ENCODE results near the gene ALX4.
A peak's percentile ranks its signal among the peaks of the same experiment; 100 is the strongest.

Gene ALX4

GRCh38 chr11:44300844-44301563 is 8.9 kb downstream of the ALX4 start:
- DNase-seq: no peak

- DNase-seq: no peak
These were observed 11.1 kb downstream of the ALX4 start for GRCh38 chr11:44298862-44299261.

- no peak for DNase-seq
These were observed 19.7 kb downstream of the ALX4 start for GRCh38 chr11:44290208-44290607.

GRCh38 chr11:44288133-44288526 is 21.8 kb downstream of the ALX4 start:
- DNase-seq: no peak

- no peak for DNase-seq
These were observed 23.0 kb downstream of the ALX4 start for GRCh38 chr11:44286911-44287310.

- DNase-seq: peak; percentile 24
These were observed 23.6 kb downstream of the ALX4 start for GRCh38 chr11:44286268-44286880.

- no peak for DNase-seq
These were observed 24.2 kb downstream of the ALX4 start for GRCh38 chr11:44285756-44286155.

- peak; percentile 18 for DNase-seq
These were observed 27.3 kb downstream of the ALX4 start for GRCh38 chr11:44282620-44283019.

GRCh38 chr11:44281151-44281550 is 28.8 kb downstream of the ALX4 start:
- DNase-seq: no peak

GRCh38 chr11:44280257-44280656 is 29.7 kb downstream of the ALX4 start:
- no peak for DNase-seq

- no peak for DNase-seq
These were observed 30.5 kb downstream of the ALX4 start for GRCh38 chr11:44279483-44279882.

- DNase-seq: no peak
These were observed 32.5 kb downstream of the ALX4 start for GRCh38 chr11:44277196-44278090.

- no peak for DNase-seq
These were observed 33.9 kb downstream of the ALX4 start for GRCh38 chr11:44275961-44276550.

GRCh38 chr11:44275241-44275640 is 34.7 kb downstream of the ALX4 start:
- no peak for DNase-seq

- no peak for DNase-seq
These were observed 35.5 kb downstream of the ALX4 start for GRCh38 chr11:44274404-44274803.

GRCh38 chr11:44271286-44271685 is 38.7 kb downstream of the ALX4 start:
- DNase-seq: no peak

GRCh38 chr11:44270403-44271273 is 39.3 kb downstream of the ALX4 start:
- no peak for DNase-seq

- DNase-seq: no peak
These were observed 40.3 kb downstream of the ALX4 start for GRCh38 chr11:44269369-44270351.

- DNase-seq: no peak
These were observed 41.3 kb downstream of the ALX4 start for GRCh38 chr11:44268614-44269080.

GRCh38 chr11:44267750-44268613 is 42.0 kb downstream of the ALX4 start:
- DNase-seq: no peak
